Measurements from ENCODE around the gene BRD9.

GRCh38 chr5:862367-863243, 30.0 kb downstream of the BRD9 start:
- TF ChIP-seq CTCF (IDR thresholded peaks at IDR 0.05) (no peak), POLR2A (IDR thresholded peaks at IDR 0.05) (peak in 1 of 2 donors; percentile 2)

All from thyroid gland (tissue), 4 donors.